Calu3 (cell line): Measurements from ENCODE around the gene CHST8. TPM values are rescaled to one million over a fixed set of nuclear protein-coding genes. Genes with fewer than 3 reads are reported as not detected.
"Not testable (repeated sequence)": the region's sequence is repeated elsewhere in the genome, so short reads cannot be mapped to it uniquely, and the experiment has no call there.

Experiments used
- BruUV-seq: library from RNA; stranded (reverse); fragments of 400-500 nt; replicated peaks from 2 replicates; lab custom pipeline; 2021; lab: Mats Ljungman, UMichigan
- CTCF ChIA-PET: fragments of 300-600 bp; sonication (Branson Sonifier 250); formaldehyde crosslinking; loops from one replicate; lab custom pipeline; 2022; ENCODE audit warnings: antibody characterized with exemption; lab: Charles Lee
- DNase-seq: peaks from one replicate; pipeline ENCODE4 v3.0.0; 2022
- H3K27ac Mint-ChIP-seq: one replicate; pipeline ENCODE4 v1.8.0; 2022; ENCODE audit warnings: mixed read lengths; ENCODE audit not compliant: unreplicated experiment
- H3K27me3 Mint-ChIP-seq: one replicate; pipeline ENCODE4 v1.8.0; 2022; ENCODE audit warnings: mixed read lengths; ENCODE audit not compliant: unreplicated experiment
- H3K36me3 Mint-ChIP-seq: one replicate; pipeline ENCODE4 v1.8.0; 2022; ENCODE audit warnings: mild to moderate bottlenecking, moderate library complexity, mixed read lengths; ENCODE audit not compliant: insufficient read depth, unreplicated experiment
- H3K4me1 Mint-ChIP-seq: one replicate; pipeline ENCODE4 v1.8.0; 2022; ENCODE audit warnings: mild to moderate bottlenecking, low read depth, mixed read lengths; ENCODE audit not compliant: unreplicated experiment
- H3K4me3 Mint-ChIP-seq: one replicate; pipeline ENCODE4 v1.8.0; 2022; ENCODE audit warnings: mild to moderate bottlenecking, low read depth, moderate library complexity, mixed read lengths; ENCODE audit not compliant: unreplicated experiment
- H3K9me3 Mint-ChIP-seq: one replicate; pipeline ENCODE4 v1.8.0; 2022; ENCODE audit warnings: low read depth, mixed read lengths; ENCODE audit not compliant: unreplicated experiment
- CTCF ChIP-seq: fragments of 200-600 bp; IDR thresholded peaks from one replicate; pipeline ENCODE4 v1.8.0; 2022; ENCODE audit warnings: antibody characterized with exemption; ENCODE audit not compliant: unreplicated experiment
- intact Hi-C: fragments of 100-400 bp; cut with micrococcal nuclease; formaldehyde crosslinking; loops from one replicate; pipeline ENCODE4 v1.10.0; 2022; ENCODE audit not compliant: unreplicated experiment
- total RNA-seq: library from RNA; stranded (reverse); gene quantifications from 2 replicates; pipeline ENCODE4 v1.2.3, GENCODE V29; 2022

The CHST8 gene
- total RNA-seq, 1 experiment from 2014 or later: not detected

- peaks cover 41% of the 10 kb centered on the region for H3K27me3 Mint-ChIP-seq
- H3K36me3 Mint-ChIP-seq: no peaks in the 10 kb centered on the region
- intact Hi-C loops: no loop called here
- H3K9me3 Mint-ChIP-seq: no peaks in the 10 kb centered on the region
- H3K4me1 Mint-ChIP-seq: no peaks in the 10 kb centered on the region
- CTCF ChIA-PET: no interaction called here
- H3K27ac Mint-ChIP-seq: no peak overlapping the region
- no peak for TF ChIP-seq CTCF
- DNase-seq: no peak
- no peak overlapping the region for H3K4me3 Mint-ChIP-seq
- no TSS peak for BruUV-seq
Observed at GRCh38 chr19:33662391-33663092, 40.8 kb downstream of the CHST8 start.

- peaks cover 48% of the 10 kb centered on the region for H3K27me3 Mint-ChIP-seq
- intact Hi-C loops, H3K4me1 Mint-ChIP-seq, H3K36me3 Mint-ChIP-seq, DNase-seq, H3K27ac Mint-ChIP-seq, CTCF ChIA-PET, H3K4me3 Mint-ChIP-seq, BruUV-seq, H3K9me3 Mint-ChIP-seq: not testable (repeated sequence)
Observed at GRCh38 chr19:33663316-33663715, 41.6 kb downstream of the CHST8 start.

- H3K27me3 Mint-ChIP-seq: peaks cover 61% of the 10 kb centered on the region
- no peaks in the 10 kb centered on the region for H3K36me3 Mint-ChIP-seq
- no peak overlapping the region for H3K27ac Mint-ChIP-seq
- no peak for DNase-seq
- H3K4me1 Mint-ChIP-seq: no peaks in the 10 kb centered on the region
- no peaks in the 10 kb centered on the region for H3K9me3 Mint-ChIP-seq
- intact Hi-C loops: no loop called here
- no peak for TF ChIP-seq CTCF
- no peak overlapping the region for H3K4me3 Mint-ChIP-seq
- CTCF ChIA-PET: no interaction called here
- BruUV-seq: no TSS peak
Observed at GRCh38 chr19:33664744-33665143, 43.0 kb downstream of the CHST8 start.

GRCh38 chr19:33665776-33666595, 44.2 kb downstream of the CHST8 start:
- Mint-ChIP-seq H3K4me1 (no peaks in the 10 kb centered on the region), H3K4me3 (no peak overlapping the region), H3K27me3 (peaks cover 63% of the 10 kb centered on the region), H3K9me3 (no peaks in the 10 kb centered on the region), H3K27ac (no peak overlapping the region), H3K36me3 (no peaks in the 10 kb centered on the region)
- TF ChIP-seq CTCF: no peak
- DNase-seq: no peak
- intact Hi-C loops: no loop called here
- no TSS peak for BruUV-seq
- CTCF ChIA-PET: no interaction called here
